ENCODE results near the gene GLTPD2.

- TF ChIP-seq CTCF (IDR thresholded peaks at IDR 0.05) = no peak
- no peak for TF ChIP-seq POLR2A (IDR thresholded peaks at IDR 0.05)
- no peak for TF ChIP-seq POLR2AphosphoS5 (IDR thresholded peaks at IDR 0.05)
- TF ChIP-seq EP300 (IDR thresholded peaks at IDR 0.05) = no peak
Measured at GRCh38 chr17:4788807-4789700, at the start of gene GLTPD2.
